Measurements from ENCODE around the gene C6orf132.

Gene C6orf132

GRCh38 chr6:42131531-42131930, 10.9 kb downstream of the C6orf132 start:
- no peak for DNase-seq

GRCh38 chr6:42129360-42129676, 13.1 kb downstream of the C6orf132 start:
- no peak for DNase-seq

- no peak for DNase-seq
These were observed 13.7 kb downstream of the C6orf132 start for GRCh38 chr6:42128460-42129359.

GRCh38 chr6:42125663-42126062, 16.8 kb downstream of the C6orf132 start:
- no peak for DNase-seq

- no peak for DNase-seq
These were observed 17.2 kb downstream of the C6orf132 start for GRCh38 chr6:42125231-42125630.

GRCh38 chr6:42124223-42124836, 18.1 kb downstream of the C6orf132 start:
- no peak for DNase-seq

- DNase-seq, result no peak
These were observed 18.9 kb downstream of the C6orf132 start for GRCh38 chr6:42123379-42124103.

- no peak for DNase-seq
These were observed 21.2 kb downstream of the C6orf132 start for GRCh38 chr6:42120895-42121865.

- no peak for DNase-seq
These were observed 24.0 kb downstream of the C6orf132 start for GRCh38 chr6:42118162-42119001.

GRCh38 chr6:42117843-42118161, 24.6 kb downstream of the C6orf132 start:
- no peak for DNase-seq

- no peak for DNase-seq
These were observed 28.3 kb downstream of the C6orf132 start for GRCh38 chr6:42113936-42114636.

GRCh38 chr6:42112351-42112750, 30.1 kb downstream of the C6orf132 start:
- DNase-seq, result no peak

GRCh38 chr6:42110683-42111082, 31.7 kb downstream of the C6orf132 start:
- DNase-seq, result no peak

GRCh38 chr6:42108071-42108470, 34.3 kb downstream of the C6orf132 start:
- DNase-seq, result no peak

- no peak for DNase-seq
These were observed 36.1 kb downstream of the C6orf132 start for GRCh38 chr6:42106112-42107023.

- no peak for DNase-seq
These were observed 36.7 kb downstream of the C6orf132 start for GRCh38 chr6:42105709-42106108.

- no peak for DNase-seq
These were observed 37.2 kb downstream of the C6orf132 start for GRCh38 chr6:42105156-42105648.

- no peak for DNase-seq
These were observed 37.7 kb downstream of the C6orf132 start for GRCh38 chr6:42104804-42105125.

- peak; percentile 75 to 78 for DNase-seq
These were observed 38.2 kb downstream of the C6orf132 start for GRCh38 chr6:42104095-42104803.

Data from stimulated activated CD4-positive, alpha-beta T cell treated with anti-CD3 and anti-CD28 coated beads, Interleukin-2, amount 100 ng/mL, for 48 hours (primary cell).